ENCODE measurements around the gene ISL2. TPM values are rescaled to one million over a fixed set of nuclear protein-coding genes. Genes with fewer than 3 reads are reported as not detected.

ISL2 gene
- total and polyA plus RNA-seq, 9 donors: not detected

DNA sequence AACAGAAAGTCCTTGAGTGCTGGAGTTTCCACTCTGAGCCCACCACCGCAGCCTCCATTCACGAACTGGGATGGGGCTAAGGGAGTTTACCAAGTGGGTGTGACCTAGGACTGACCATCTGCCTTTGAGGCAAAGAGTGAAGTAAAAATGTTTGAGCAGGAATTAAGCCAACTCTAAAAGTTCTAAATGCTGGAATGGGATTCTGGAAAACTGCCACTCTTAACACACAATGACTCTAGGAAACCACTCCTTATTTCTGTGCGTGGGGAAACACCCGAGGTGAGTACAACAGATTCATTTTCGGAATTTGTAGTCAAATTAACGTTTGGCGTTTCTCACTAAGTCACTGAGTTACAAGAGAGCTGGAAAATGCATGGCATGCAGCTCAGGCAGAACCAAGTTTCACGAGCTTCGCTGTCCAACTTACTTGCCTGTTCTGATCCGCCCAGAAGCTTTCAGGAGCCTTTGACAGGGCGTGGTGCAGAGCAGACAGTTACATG lies 31.6 kb downstream of the ISL2 start:
- intact Hi-C loops (cut with DNase I): no loop called here
- Histone ChIP-seq H3K27me3 (no peaks in the 10 kb centered on the region), H3K4me1 (ENCODE audit: insufficient read depth) (no peaks in the 10 kb centered on the region), H3K9me3 (no peaks in the 10 kb centered on the region), H3K27ac (no peak overlapping the region), H3K4me3 (no peak overlapping the region), H3K36me3 (no peaks in the 10 kb centered on the region)
- no peak for TF ChIP-seq POLR2A (IDR thresholded peaks at IDR 0.05)
- TF ChIP-seq, protein P1, sequence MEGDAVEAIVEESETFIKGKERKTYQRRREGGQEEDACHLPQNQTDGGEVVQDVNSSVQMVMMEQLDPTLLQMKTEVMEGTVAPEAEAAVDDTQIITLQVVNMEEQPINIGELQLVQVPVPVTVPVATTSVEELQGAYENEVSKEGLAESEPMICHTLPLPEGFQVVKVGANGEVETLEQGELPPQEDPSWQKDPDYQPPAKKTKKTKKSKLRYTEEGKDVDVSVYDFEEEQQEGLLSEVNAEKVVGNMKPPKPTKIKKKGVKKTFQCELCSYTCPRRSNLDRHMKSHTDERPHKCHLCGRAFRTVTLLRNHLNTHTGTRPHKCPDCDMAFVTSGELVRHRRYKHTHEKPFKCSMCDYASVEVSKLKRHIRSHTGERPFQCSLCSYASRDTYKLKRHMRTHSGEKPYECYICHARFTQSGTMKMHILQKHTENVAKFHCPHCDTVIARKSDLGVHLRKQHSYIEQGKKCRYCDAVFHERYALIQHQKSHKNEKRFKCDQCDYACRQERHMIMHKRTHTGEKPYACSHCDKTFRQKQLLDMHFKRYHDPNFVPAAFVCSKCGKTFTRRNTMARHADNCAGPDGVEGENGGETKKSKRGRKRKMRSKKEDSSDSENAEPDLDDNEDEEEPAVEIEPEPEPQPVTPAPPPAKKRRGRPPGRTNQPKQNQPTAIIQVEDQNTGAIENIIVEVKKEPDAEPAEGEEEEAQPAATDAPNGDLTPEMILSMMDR (IDR thresholded peaks at IDR 0.05): no peak
- TF ChIP-seq EP300 (IDR thresholded peaks at IDR 0.05): no peak
- no peak for DNase-seq
- WGBS, 3 donors: 49 to 56% (median 53%) methylated on average over 11 of the region's 11 CpGs

DNA sequence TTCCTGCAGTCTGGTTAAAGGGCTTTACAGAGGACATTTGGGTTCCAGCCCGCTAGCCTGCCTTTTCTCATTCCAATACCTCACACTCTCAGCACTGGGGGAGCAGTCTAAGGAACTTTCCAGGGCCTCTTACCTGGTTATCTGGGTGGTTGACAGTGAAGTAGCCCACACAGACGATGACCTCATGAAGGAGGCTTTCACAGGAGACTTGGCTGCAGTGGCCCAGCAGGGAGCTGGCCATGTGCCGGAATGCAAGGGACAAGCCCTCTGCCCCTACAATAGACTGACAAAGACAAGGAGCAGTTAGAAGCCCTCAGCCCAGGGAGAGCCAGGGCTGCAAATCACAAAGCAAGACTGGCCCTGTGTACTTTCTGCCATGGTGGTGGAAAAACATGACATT lies 39.5 kb downstream of the ISL2 start:
- 89 to 99% (median 93%) methylated on average over 3 of the region's 3 CpGs for WGBS, 3 donors
- intact Hi-C loops (cut with DNase I): no loop called here

DNA sequence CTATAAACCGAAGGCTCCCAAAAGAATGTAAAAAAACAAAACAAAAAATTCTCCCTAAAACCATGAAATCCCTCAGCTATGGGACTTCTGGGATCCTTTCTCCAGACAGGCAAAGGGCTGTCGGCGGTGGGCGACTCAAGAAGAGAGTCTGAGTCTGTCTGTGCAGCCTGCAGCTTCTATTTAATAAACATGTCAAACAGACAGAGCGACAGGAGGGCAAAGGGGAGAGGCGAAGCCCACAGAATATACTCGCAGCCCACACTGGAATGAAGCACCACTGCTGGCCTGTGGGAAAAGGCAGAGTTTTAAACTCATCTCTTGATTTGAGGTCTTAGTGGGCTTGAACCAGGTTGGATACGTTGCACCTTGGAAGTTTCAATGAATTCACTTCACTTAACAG lies 40.2 kb downstream of the ISL2 start:
- Histone ChIP-seq H3K36me3 (no peaks in the 10 kb centered on the region), H3K9me3 (no peaks in the 10 kb centered on the region), H3K4me1 (ENCODE audit: insufficient read depth) (no peaks in the 10 kb centered on the region), H3K27ac (no peak overlapping the region), H3K27me3 (no peaks in the 10 kb centered on the region), H3K4me3 (no peak overlapping the region)
- TF ChIP-seq, protein P1 (IDR thresholded peaks at IDR 0.05): no peak
- no peak for TF ChIP-seq EP300 (IDR thresholded peaks at IDR 0.05)
- no peak for TF ChIP-seq POLR2A (IDR thresholded peaks at IDR 0.05)
- intact Hi-C loops (cut with DNase I): no loop called here
- DNase-seq: no peak
- 55 to 69% (median 60%) methylated on average over 8 of the region's 8 CpGs for WGBS, 3 donors

More for the DNA sequence above, 39.5 kb downstream of the ISL2 start:
- H3K4me1 ChIP-seq (ENCODE audit: insufficient read depth): no peaks in the 10 kb centered on the region
- H3K9me3 ChIP-seq: no peaks in the 10 kb centered on the region
- DNase-seq: no peak
- H3K36me3 ChIP-seq: no peaks in the 10 kb centered on the region
- no peaks in the 10 kb centered on the region for H3K27me3 ChIP-seq
- no peak for TF ChIP-seq POLR2A (IDR thresholded peaks at IDR 0.05)
- TF ChIP-seq, protein P1 (IDR thresholded peaks at IDR 0.05): no peak
- TF ChIP-seq EP300 (IDR thresholded peaks at IDR 0.05): no peak
- no peak overlapping the region for H3K4me3 ChIP-seq
- H3K27ac ChIP-seq: no peak overlapping the region

DNA sequence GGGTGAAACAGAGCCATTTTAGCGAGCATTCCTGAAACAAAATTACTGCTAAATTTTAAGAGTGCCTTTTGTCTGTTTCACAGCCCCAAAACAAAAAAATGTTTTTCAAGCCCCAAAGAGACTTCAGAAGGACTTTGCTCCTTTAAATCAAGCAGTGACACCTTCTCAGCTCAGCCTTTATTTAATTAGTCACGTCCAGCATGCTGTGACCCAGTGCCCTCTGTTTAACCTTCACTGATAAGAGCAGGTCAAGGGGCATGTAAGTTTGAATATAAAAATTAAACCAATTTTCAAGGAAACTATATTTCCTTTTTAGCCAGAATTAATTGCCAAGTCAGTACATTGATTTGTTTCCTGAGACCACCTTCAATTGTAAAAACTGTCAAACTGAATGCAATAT lies 40.6 kb downstream of the ISL2 start:
- Histone ChIP-seq H3K4me1 (ENCODE audit: insufficient read depth) (no peaks in the 10 kb centered on the region), H3K4me3 (no peak overlapping the region), H3K27me3 (no peaks in the 10 kb centered on the region), H3K9me3 (no peaks in the 10 kb centered on the region), H3K36me3 (no peaks in the 10 kb centered on the region), H3K27ac (no peak overlapping the region)
- intact Hi-C loops (cut with DNase I): no loop called here
- no peak for TF ChIP-seq EP300 (IDR thresholded peaks at IDR 0.05)
- TF ChIP-seq POLR2A (IDR thresholded peaks at IDR 0.05): no peak
- TF ChIP-seq, protein P1 (IDR thresholded peaks at IDR 0.05): no peak
- WGBS, 3 donors: 56 to 62% (median 57%) methylated on average over 2 of the region's 2 CpGs
- no peak for DNase-seq
